Stimulated activated CD4-positive, alpha-beta T cell treated with anti-CD3 and anti-CD28 coated beads, Interleukin-12 subunit alpha, Interleukin-12 subunit beta, amount 100 ng/mL, for 48 hours (primary cell): ENCODE measurements around the gene ATP9A.
A peak's percentile ranks its signal among the peaks of the same experiment; 100 is the strongest.
"Not testable (repeated sequence)": the region's sequence is repeated elsewhere in the genome, so short reads cannot be mapped to it uniquely, and the experiment has no call there.

ENCODE experiments used
- DNase-seq, 3 donors: peaks; one replicate each; pipeline ENCODE4 v3.0.0-alpha.2; 2020; ENCODE audit warnings: low read depth in 2 of 3, low spot score in 1 of 3

Gene ATP9A

GRCh38 chr20:51767867-51768758 lies at the start of gene ATP9A:
TSS of gene ATP9A (minus strand) at chr20:51768390. CDS start at chr20:51768369, 21 bp downstream.
- no peak for DNase-seq

- not testable (repeated sequence) for DNase-seq
These were observed 48.7 kb upstream of the ATP9A start for GRCh38 chr20:51816856-51817255.

- DNase-seq = no peak
These were observed 47.3 kb upstream of the ATP9A start for GRCh38 chr20:51815383-51816076.

- no peak for DNase-seq
These were observed 44.7 kb upstream of the ATP9A start for GRCh38 chr20:51812861-51813260.

GRCh38 chr20:51811514-51812128 lies 43.4 kb upstream of the ATP9A start:
- no peak for DNase-seq

GRCh38 chr20:51811042-51811355 lies 42.8 kb upstream of the ATP9A start:
- no peak for DNase-seq

- DNase-seq = no peak
These were observed 42.2 kb upstream of the ATP9A start for GRCh38 chr20:51810155-51811041.

GRCh38 chr20:51807720-51808250 lies 39.6 kb upstream of the ATP9A start:
- no peak for DNase-seq

GRCh38 chr20:51804754-51805153 lies 36.6 kb upstream of the ATP9A start:
- DNase-seq = no peak

- DNase-seq = no peak
These were observed 35.1 kb upstream of the ATP9A start for GRCh38 chr20:51803148-51803854.

GRCh38 chr20:51802170-51802751 lies 34.1 kb upstream of the ATP9A start, which contains the start of gene SALL4:
TSS of gene SALL4 (minus strand) at chr20:51802521. CDS start at chr20:51802408, 113 bp downstream.
- no peak for DNase-seq

- no peak for DNase-seq
These were observed 33.6 kb upstream of the ATP9A start for GRCh38 chr20:51801823-51802123.

GRCh38 chr20:51801122-51801822 lies 33.1 kb upstream of the ATP9A start:
- no peak for DNase-seq

- DNase-seq = no peak
These were observed 32.6 kb upstream of the ATP9A start for GRCh38 chr20:51800872-51801121.

GRCh38 chr20:51800060-51800871 lies 32.1 kb upstream of the ATP9A start:
- peak; percentile 43 to 58 (median 49) for DNase-seq

GRCh38 chr20:51799401-51799860 lies 31.2 kb upstream of the ATP9A start:
- no peak for DNase-seq

GRCh38 chr20:51797357-51798025 lies 29.3 kb upstream of the ATP9A start:
- DNase-seq = no peak

GRCh38 chr20:51796340-51796739 lies 28.1 kb upstream of the ATP9A start:
- DNase-seq = no peak
